Activated T-cell treated with anti-CD3 and anti-CD28 coated beads for 4 hours (primary cell): ENCODE results near the gene GPR153.

Experiments
- DNase-seq: peaks from one replicate; pipeline ENCODE4 v3.0.0-alpha.2; 2020

The GPR153 gene

DNA sequence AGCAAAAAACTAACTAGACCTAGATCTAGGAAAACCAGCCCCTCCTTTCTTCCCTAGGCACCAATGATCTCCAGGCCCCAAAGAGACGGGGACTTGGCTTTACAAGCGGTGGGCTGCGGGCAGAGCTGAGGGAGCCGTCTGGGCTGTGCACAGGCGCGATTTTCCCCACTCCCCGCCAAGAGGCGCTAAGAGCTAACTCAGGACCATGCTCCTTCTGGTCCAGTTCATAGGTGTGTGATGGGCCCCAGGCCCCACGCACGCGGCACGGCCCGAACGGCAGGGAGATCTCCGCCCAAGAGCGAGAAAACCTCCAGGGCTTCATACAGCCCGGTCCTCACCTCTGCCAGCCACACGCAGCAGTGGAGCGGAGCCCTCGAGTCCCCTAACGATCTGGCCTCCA lies 7.5 kb upstream of the GPR153 start:
- no peak for DNase-seq

DNA sequence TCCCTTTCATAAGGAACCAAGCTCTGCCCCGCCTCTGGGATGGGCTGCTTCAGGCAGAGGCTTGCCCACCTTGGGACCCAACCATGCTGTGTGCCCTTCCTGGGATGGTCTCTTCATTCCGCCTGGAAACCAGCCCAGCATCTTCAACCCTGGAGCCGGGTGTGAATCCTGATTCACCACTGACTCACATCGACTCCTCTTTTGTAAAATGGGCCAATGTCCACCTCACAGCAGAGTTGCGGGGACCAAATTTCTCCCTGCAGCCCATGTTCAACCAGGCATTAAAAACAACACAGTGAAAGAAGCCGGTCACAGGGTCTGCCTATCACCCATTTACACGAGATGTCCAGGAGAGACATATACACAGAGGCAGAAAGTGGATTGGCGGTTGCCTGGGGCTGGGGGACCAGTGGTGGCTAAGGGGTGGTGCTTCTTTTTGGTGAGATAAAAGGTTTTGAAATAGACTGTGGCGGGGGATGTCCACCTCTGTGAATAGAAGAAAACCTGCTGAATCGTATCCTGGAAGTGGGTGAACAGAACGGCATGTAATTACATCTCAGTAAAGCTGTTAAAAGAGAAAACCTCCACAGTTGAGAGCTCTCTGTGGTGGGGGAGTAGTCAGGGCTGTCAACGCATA lies 6.9 kb upstream of the GPR153 start:
- DNase-seq, result no peak

DNA sequence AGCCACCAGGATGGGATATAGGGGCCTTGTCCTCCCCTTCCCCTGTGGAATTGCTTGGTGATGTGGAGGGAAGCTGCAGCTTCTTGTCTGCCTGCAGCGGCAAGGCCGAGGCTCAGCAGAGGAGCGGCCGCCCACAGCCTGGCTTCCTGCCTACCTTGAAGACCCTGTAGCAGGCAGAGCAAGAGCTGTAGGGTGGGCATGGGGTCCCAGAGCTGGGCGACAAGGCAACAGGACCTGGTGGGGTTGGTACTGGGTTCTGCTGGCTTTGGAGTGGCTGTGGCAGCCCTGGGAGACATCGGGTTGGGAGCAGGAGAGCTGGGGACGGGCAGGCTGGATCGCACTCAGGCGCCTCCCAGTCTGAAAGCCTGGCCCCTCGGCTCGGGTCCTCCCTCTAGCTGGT lies 5.7 kb upstream of the GPR153 start:
- DNase-seq, result no peak

DNA sequence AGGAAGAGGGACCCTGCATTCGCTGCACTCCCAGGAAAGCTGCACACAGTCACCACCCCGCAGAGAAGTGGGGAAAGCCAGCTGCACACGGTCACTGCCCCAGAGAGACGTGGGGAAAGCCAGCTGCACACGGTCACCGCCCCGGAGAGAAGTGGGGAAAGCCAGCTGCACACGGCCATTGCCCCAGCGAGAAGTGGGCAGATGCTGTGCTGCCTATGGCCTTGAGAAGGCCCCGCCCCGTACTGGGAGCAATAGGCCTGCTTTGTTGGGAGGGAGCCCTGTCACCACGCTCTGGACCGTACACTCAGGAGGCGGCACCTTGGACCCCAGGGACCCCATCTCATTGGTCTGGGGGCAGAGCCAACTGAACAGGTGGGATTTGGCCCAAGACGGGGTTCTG lies 4.3 kb upstream of the GPR153 start:
- DNase-seq, result no peak

DNA sequence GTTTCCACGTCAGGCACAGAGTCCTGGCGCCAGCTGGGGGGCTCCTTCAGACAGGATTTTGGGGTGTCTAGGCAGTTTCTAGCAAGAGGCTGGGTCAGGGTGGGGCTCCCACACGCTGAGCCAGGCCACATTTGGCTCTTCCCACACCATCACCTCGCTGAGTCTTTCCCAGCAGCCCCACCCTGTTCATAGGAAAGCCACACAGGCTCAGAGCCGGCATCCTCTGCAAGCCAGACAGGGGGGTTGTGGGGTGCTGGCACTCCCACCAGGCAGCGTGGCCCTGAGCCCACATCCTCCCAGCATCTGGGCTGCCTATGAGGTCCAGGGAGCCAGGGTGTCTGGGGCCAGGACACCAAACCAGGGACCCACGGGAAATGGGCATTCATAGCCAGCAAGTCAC lies 2.8 kb upstream of the GPR153 start:
- DNase-seq, result no peak

DNA sequence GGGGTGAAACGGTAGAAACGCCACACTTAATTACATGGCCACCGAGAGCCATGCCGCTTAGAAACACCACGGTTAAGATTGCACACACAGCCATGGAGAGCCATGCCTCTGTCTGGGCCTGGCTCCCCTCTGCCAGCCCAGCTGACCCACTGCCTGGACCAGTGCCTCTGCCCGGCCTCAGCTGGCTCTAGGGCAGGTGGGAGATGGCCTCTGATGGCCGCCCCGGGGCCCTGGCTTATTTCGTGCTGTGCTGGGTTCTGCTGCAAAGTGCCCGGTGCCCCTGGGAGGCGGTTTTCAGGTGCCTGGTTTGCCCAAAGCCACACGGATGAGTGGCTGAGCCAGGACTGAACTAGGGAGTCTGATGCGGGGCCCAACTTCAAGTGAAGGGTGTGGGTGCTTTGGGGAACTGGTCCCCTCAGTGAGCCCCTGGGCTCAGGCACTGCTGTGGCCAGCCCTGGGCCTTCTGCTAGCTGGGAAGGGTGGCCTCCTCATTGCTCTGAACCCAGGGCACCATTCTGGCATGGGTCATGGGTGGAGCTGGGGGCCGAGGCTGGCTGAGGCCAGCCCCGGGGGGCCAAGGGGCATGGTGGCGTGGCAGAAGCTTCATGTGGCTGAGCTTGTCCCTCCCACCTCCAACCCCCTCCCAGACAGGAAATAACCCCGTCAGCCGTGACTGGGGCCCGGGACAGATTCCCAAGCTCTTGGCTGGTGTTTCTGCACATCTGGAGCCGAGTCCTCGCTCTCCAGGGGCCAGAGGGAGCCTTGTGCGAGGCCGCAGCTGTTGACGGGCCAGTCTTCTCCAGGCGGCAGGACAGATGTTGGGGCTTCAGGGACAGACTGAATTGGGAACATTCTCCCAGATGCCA lies 1.9 kb upstream of the GPR153 start:
- no peak for DNase-seq

DNA sequence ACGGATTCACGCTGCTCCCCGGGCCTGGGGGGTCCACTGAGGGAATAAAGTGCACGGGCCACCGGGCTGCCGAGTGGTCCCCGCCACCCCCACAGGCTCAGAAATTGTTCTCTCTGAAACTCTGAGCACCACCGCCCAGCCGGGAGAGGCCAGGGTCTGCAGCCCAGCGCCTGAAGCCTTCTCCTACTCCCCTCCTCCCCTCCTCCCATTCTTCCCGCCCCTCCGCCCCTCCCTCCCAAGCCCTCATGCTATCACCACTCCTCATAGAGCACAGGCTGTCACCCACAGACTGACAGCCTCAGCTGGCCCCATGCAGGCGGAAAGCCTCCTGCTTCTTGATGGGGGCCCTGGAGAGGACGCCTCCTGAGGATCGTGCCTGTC lies 707 bp upstream of the GPR153 start:
- no peak for DNase-seq

DNA sequence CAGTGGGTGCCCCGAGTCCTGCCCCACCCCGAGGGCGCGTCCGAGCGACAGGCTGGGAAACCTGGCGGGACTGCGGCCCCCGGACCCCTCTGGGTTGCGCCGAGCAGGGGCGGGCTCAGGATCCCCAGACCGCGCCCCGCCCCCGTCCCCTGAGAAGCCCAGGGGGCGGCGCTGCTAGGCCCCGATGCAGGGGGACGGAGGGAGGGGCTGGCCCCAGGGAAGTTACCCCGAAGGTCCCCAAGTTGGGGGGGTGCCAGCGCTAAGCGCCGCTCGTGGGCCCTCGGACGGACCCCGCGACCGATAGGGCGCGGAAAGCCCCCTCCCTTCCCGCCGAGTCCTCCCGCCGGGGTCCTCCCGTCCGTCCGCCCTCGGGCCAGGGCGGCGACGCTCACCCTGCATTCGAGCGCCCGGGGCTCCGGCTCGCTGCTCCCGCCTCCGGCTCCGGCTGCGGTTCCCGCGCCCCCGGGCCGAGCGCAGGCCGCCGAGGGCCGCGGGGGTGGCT lies 414 bp downstream of the GPR153 start:
- DNase-seq, result no peak

DNA sequence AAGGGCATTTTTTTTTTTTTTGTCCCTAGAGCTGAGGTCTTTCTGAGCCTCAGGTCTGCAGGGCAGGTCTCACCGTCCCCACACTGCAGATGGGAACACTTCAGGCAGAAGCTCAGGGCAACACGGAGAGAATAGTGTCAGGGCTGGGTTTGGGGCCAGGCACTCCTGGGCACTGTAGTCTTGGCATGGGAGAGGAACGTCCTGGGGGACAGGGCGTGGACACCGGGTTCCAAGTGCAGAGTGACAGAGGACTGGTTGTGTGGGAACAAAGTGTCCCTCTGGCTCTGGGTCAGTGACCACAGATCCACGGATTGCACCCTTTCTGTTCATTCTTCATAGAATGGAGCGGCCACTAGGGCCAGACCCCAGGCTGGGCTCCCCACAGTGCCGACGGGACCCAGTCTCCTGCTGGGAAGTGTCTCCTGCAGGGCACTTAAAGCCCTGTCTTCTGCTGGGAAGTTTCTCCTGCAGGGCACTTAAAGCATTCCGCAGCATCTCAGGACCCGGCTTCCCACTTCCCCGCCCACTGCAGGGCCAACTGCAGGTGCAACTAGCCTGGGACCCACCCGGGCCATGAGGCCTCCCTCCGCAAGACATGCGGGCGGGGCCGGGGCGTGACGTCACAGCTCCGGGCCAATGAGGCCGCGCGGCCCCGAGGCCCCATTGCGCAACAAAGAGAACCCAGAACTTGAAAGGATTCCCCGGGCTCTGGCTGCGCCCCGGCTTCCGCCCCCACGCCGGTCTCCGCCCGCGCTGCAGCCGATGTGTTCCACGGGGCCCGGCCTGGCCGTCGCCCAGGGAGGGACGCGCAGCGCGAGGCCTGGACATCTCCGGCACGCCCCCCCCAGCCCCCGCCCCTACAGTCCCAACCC lies 1.2 kb downstream of the GPR153 start:
- DNase-seq, result peak; percentile 73

DNA sequence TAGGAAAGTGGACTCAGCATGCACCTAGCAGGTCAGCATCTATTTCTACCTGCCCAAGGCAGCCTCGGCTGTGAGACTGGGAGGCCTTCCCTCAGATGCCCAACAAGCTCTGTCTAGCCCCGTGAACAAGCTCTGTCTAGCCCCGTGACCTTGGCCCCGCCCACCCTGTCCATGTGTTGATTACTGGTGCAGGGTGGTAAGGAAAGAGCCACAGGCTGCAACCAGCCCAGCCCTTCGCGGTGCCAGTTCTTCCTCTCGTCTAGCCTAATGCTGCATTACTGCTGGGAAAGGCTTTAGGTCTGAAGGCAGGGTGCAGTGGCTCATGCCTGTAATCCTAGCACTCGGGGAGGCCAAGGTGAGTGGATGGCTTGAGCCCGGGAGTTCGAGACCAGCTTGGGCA lies 2.2 kb downstream of the GPR153 start:
- no peak for DNase-seq

DNA sequence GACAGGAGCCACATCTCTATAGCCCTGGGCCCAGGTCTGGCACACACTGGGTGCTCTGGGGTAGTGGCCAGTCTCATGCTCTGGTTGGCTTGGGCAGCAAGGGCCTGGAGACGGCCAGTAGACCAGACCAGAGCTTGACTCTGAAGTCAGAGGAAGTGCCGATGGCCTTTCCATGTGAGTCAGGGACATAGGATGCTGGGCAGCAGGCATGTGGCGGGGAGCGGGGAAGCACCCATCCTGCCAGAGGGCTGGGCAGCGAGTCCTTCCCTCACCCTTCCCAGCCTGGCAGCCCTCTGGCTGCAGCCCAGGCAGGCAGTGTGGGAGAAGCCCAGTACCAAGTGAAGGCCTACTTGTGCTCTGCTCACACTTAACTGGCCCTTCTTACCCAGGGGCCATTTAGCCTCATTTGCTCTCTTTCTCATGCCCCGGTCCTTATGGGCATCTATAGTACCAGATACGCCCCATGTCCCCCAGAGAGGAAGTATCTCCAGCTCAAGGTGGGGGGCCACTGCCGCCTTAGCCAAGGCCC lies 3.3 kb downstream of the GPR153 start:
- DNase-seq, result no peak

DNA sequence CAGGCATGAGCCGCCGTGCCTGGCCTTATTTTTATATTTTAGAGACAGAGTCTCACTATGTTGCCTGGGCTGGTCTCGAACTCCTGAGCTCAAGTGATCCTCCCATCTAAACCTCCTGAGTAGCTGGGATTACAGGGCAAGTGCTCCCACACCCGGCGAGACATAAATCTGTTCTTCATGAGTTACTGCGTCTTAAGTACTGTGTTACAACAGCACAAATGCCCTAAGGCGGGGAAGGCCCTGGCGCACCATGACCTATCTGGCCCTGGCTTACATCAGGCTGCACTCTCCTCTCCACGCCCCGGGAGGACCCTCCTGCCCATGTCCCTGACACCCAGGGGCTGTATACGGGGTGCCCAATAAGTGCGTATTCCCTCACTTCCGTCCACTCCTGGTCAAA lies 4.3 kb downstream of the GPR153 start:
- DNase-seq, result no peak

DNA sequence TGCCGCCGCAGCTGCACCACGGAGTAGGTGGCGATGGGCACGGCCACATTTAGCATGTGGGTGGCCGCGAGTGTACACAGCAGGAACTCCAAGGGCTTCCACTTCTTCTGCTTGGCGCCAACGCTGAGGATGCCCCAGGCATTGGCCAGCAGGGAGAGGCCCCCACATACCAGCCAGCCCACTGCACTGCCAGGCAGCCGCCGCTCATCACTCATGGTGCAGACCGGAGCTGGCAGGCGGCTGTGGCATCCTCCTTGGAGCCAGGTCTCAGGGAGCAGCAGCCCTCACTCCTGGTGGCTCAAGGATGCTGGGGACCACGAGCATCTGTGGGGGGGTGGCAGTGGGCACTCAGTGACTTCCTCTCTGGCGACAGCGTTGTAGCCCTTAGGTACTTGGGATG lies 6.2 kb downstream of the GPR153 start:
- DNase-seq, result no peak

DNA sequence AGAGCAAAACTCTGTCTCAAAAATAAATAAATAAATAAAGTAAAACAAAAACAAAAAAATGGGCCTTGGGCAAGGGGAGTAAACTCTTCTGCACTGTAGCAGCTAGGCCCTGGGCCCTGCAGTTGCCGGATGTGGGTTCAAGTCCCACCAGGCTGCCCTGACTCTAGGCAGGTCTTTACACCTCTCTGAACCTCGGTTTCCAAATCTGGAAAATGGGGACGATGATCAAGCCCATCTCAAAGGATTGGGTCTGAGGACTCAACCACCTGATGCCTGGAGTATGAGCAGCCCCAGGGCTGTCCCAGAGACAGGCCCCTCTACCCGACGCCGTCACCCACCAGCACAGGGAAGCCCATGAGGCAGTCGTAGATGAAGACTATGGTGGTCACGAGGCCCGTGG lies 7.5 kb downstream of the GPR153 start:
- no peak for DNase-seq

DNA sequence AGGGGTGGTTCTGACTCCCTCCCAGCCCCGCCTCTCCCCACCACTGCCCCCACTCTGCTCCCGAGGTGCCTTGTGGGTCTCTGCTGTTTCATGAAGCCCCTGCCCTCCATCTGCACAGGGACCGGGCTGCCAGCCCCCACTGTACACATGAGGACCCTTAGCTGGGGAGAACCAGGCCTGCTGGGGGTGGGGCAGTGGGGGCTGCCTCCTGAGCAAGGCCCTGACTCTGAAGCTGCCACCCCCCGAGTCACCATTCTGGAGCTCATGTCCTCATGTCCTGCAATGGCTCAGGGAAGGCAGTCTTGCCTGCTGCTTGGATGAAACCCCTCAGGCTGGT lies 8.6 kb downstream of the GPR153 start:
- DNase-seq, result no peak

DNA sequence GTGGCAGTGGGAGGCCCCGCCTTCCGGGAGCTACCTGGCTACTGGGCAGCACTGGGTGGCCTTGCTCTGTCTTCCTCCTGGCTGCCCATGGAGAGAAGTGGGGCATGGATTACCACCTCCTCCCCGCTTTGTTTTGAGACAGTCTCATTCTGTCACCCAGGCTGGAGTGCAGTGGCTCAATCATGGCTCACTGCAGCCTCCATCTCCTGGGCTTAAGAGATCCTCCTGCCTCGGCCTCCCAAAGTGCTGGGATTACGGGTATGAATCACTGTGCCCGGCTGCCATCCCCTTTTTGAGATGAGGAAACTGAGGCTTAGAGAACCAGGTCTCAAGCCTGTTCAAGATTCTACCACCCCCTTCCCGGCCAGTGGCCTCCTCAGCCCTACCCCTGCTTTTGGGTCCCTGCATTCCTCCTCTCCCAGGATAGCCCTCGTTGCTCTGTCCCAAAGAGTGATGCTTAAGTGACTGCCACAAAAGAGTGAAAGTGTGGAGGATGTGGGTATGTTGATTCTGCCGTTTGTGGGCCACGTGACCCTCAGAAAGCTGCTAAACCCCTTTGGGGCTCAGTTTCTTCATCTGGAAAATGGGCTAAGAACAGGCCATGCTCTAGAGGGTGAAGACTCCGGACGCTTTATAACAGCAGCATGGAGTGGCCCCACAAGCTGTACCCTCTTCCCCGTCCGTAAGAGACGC lies 9.1 kb downstream of the GPR153 start:
- no peak for DNase-seq

DNA sequence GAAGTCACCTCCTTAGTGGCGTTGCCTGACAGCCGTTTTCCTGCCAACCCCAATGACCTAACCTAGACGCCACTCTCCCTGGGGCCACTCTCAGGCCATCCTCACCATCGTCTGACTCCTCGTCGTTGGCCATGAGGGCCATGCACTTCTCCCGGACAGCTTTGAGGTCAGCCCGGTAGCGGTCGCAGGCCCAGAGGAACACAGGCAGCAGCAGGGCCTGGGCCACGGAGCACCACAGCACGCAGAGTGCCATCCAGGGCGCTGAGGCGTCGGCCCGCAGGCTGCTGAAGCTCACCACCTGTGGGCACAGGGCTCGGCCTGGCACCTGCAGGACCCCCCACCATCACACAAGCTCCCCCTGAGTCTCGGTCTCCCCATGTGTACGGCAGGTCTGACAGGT lies 9.7 kb downstream of the GPR153 start:
- no peak for DNase-seq

DNA sequence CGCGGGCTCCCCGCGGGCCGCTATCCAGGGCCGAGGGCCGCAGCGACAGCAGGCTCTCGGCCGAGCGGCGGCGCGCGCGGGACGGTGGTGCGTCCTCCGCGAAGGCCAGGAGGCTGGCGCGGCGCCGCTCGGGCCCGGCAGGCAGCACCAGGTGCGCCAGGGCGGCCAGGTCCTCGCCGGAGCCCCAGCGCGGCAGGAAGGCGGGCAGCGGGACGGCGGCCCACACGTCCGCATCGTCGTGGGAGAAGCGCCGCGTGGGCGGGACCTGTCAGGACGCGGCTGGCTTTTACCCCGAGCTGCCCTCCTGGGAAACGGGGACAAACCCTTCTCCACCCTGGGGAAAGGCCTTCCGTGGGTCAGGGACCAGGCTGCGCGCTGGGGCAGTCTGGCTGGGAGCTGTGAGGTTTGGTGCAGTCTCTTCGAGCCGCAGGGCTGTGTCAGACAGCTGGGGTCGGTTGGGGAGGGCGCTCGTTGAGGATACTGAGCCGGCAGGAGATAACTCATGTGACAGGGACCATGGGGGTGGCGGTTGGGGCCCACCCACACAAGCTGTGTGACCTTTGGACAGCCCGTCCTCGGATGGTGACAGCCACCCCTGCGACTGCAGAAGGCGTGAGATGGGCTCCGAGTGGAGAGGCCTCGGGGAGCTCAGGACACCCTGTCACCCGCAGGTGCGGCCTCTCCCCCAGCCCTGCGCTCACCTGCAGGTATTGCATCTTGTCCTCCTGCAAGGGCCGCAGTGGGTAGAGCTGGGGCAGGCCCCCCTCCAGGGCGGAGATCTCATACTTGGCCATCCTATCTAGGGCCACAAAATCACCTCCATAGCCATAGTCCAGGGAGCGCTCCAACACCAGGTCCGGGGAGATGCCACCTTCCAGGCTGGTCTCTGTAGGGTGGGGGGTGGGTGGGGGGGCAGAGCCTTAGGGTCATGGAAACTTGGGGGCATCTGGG lies 10.9 kb downstream of the GPR153 start:
- no peak for DNase-seq

DNA sequence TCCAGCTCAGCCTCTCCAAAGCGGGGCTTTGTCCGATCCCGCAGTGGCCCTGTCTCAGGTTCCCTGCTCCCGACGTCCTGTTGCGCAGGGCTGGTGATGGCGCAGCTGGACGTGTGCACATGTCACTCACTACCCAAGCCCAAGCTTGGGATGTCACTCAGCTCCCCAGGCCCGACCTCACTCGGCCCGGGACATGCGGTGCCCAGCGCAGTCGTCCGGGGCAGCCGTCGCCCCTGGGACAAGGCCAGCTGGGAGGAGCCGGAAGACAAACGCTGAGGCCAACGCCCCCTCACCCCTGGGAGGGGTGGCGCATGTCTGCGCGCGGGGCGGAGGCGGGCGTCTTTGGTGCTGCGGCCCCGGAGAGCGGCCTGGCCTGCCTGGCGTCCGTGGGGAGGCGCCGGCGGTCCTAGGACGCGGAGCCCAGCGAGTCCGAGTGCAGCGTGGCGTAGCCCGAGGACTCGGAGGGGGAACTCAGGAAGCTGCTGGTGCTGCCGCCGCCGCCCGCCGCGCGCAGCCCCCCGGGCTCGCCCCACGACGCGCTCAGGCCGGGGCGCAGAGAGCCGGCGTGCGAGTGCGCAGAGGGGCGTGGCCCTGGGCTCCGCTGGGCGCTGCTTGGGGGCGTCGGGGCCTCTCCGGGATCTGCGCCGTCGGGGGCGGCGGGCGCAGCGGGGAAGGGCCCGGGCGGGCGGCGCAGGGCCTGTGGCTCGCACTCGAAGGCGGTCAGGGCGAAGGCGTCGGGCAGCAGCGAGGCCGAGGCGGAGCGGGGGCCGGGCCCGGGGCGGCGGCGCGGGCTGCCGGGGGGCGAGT lies 11.8 kb downstream of the GPR153 start:
- no peak for DNase-seq

DNA sequence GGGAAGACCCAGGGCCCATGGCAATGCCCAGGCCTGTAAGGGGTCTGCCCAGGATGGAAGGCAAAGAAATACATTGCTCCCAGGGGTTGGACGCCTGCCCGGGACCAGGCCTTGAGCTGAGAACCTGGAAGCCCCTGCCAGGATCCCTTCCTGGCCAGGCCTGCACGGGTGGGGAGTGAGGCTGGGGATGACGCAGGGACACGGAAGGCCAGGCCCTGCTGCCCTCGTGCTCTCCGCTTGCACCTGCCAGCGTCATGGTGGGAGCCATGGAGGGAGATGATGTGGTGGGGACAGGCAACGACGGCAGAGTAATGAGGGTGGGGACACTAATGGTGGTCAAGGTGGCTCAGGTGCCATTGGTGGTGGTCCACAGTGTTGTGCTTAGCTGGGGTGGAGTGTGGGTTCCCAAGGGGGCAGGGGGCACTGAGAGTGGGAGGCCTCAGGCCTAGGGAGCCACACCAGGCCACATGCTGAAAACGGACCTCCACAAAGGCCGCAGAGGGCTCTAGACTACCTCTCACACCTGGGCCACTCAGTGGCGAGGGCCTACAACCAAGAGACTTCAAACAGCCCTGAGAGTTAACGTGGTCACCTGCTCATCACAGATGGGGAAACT lies 12.6 kb downstream of the GPR153 start:
- no peak for DNase-seq
